ENCODE data around the gene CHID1. TPM values are rescaled to one million over a fixed set of nuclear protein-coding genes. Genes with fewer than 3 reads are reported as not detected.

The CHID1 gene
- polyA plus RNA-seq, 1 donor from 2014 or later, result 47.5 TPM

- no peaks in the 10 kb centered on the region for H3K9me3 Mint-ChIP-seq
- no peak overlapping the region for H3K4me3 Mint-ChIP-seq
- H3K27ac Mint-ChIP-seq, result peak overlapping the region in 1 of 3 donors; percentile 43
- H3K27me3 Mint-ChIP-seq, result no peaks in the 10 kb centered on the region
- H3K4me1 Mint-ChIP-seq, result peaks cover 0 to 2% (median 0%) of the 10 kb centered on the region in 3 donors
- H3K36me3 Mint-ChIP-seq, result peaks cover 2% of the 10 kb centered on the region
Measured at GRCh38 chr11:890794-891540, 19.6 kb downstream of the CHID1 start.

GRCh38 chr11:889687-890475 lies 20.7 kb downstream of the CHID1 start:
- H3K9me3 Mint-ChIP-seq, result no peaks in the 10 kb centered on the region
- no peak overlapping the region for H3K27ac Mint-ChIP-seq

GRCh38 chr11:889257-889656 lies 21.4 kb downstream of the CHID1 start:
- no peaks in the 10 kb centered on the region for H3K9me3 Mint-ChIP-seq
- H3K36me3 Mint-ChIP-seq, result peaks cover 5% of the 10 kb centered on the region
- no peaks in the 10 kb centered on the region for H3K27me3 Mint-ChIP-seq
- H3K4me3 Mint-ChIP-seq, result no peak overlapping the region
- no peak overlapping the region for H3K27ac Mint-ChIP-seq
- peaks cover 0 to 2% (median 0%) of the 10 kb centered on the region in 3 donors for H3K4me1 Mint-ChIP-seq

More at GRCh38 chr11:889687-890475, 20.7 kb downstream of the CHID1 start:
- Mint-ChIP-seq H3K4me1 (peaks cover 0 to 2% (median 0%) of the 10 kb centered on the region in 3 donors), H3K36me3 (peaks cover 5% of the 10 kb centered on the region), H3K27me3 (no peaks in the 10 kb centered on the region), H3K4me3 (peak overlapping the region in 1 of 4 donors; percentile 7)

GRCh38 chr11:888310-889212 lies 22.0 kb downstream of the CHID1 start:
- Mint-ChIP-seq H3K4me3 (no peak overlapping the region), H3K27ac (no peak overlapping the region), H3K36me3 (peaks cover 5% of the 10 kb centered on the region), H3K27me3 (no peaks in the 10 kb centered on the region), H3K4me1 (peaks cover 0 to 2% (median 0%) of the 10 kb centered on the region in 3 donors), H3K9me3 (no peaks in the 10 kb centered on the region)

- H3K27ac Mint-ChIP-seq, result no peak overlapping the region
Measured at GRCh38 chr11:887589-887988, 23.0 kb downstream of the CHID1 start.

GRCh38 chr11:886568-886967 lies 24.0 kb downstream of the CHID1 start:
- no peaks in the 10 kb centered on the region for H3K27me3 Mint-ChIP-seq

More at GRCh38 chr11:887589-887988, 23.0 kb downstream of the CHID1 start:
- H3K4me3 Mint-ChIP-seq, result no peak overlapping the region
- peaks cover 5% of the 10 kb centered on the region for H3K36me3 Mint-ChIP-seq
- H3K27me3 Mint-ChIP-seq, result no peaks in the 10 kb centered on the region
- peaks cover 0 to 2% (median 0%) of the 10 kb centered on the region in 3 donors for H3K4me1 Mint-ChIP-seq
- H3K9me3 Mint-ChIP-seq, result no peaks in the 10 kb centered on the region

GRCh38 chr11:884578-885070 lies 26.0 kb downstream of the CHID1 start:
- peaks cover 0 to 2% (median 0%) of the 10 kb centered on the region in 3 donors for H3K4me1 Mint-ChIP-seq
- no peak overlapping the region for H3K4me3 Mint-ChIP-seq
- no peaks in the 10 kb centered on the region for H3K9me3 Mint-ChIP-seq
- peaks cover 5% of the 10 kb centered on the region for H3K36me3 Mint-ChIP-seq
- H3K27ac Mint-ChIP-seq, result no peak overlapping the region
- no peaks in the 10 kb centered on the region for H3K27me3 Mint-ChIP-seq

More at GRCh38 chr11:886568-886967, 24.0 kb downstream of the CHID1 start:
- Mint-ChIP-seq H3K4me3 (no peak overlapping the region), H3K9me3 (no peaks in the 10 kb centered on the region), H3K4me1 (peaks cover 0 to 2% (median 0%) of the 10 kb centered on the region in 3 donors), H3K27ac (peak overlapping the region in 1 of 3 donors; percentile 48), H3K36me3 (peaks cover 5% of the 10 kb centered on the region)

GRCh38 chr11:883527-883926 lies 27.1 kb downstream of the CHID1 start:
- H3K4me3 Mint-ChIP-seq, result no peak overlapping the region

GRCh38 chr11:882596-882995 lies 28.0 kb downstream of the CHID1 start:
- H3K27ac Mint-ChIP-seq, result no peak overlapping the region
- H3K27me3 Mint-ChIP-seq, result no peaks in the 10 kb centered on the region
- H3K4me1 Mint-ChIP-seq, result peaks cover 0 to under 1% (median 0%) of the 10 kb centered on the region in 3 donors
- no peaks in the 10 kb centered on the region for H3K9me3 Mint-ChIP-seq
- H3K36me3 Mint-ChIP-seq, result peaks cover 3% of the 10 kb centered on the region
- no peak overlapping the region for H3K4me3 Mint-ChIP-seq

More at GRCh38 chr11:883527-883926, 27.1 kb downstream of the CHID1 start:
- H3K4me1 Mint-ChIP-seq, result peaks cover 0 to 2% (median 0%) of the 10 kb centered on the region in 3 donors
- H3K27ac Mint-ChIP-seq, result no peak overlapping the region
- no peaks in the 10 kb centered on the region for H3K27me3 Mint-ChIP-seq
- no peaks in the 10 kb centered on the region for H3K9me3 Mint-ChIP-seq
- peaks cover 3% of the 10 kb centered on the region for H3K36me3 Mint-ChIP-seq

- Mint-ChIP-seq H3K27me3 (no peaks in the 10 kb centered on the region), H3K27ac (no peak overlapping the region), H3K9me3 (no peaks in the 10 kb centered on the region), H3K4me1 (no peaks in the 10 kb centered on the region), H3K36me3 (peaks cover 4% of the 10 kb centered on the region), H3K4me3 (no peak overlapping the region)
Measured at GRCh38 chr11:880447-880846, 30.2 kb downstream of the CHID1 start.

GRCh38 chr11:877565-877964 lies 33.0 kb downstream of the CHID1 start:
- Mint-ChIP-seq H3K27ac (no peak overlapping the region), H3K36me3 (peaks cover 5% of the 10 kb centered on the region), H3K4me3 (no peak overlapping the region), H3K9me3 (no peaks in the 10 kb centered on the region), H3K27me3 (no peaks in the 10 kb centered on the region), H3K4me1 (peaks cover 0 to 2% (median 0%) of the 10 kb centered on the region in 3 donors)

- Mint-ChIP-seq H3K36me3 (peaks cover 5% of the 10 kb centered on the region), H3K9me3 (no peaks in the 10 kb centered on the region), H3K4me1 (peaks cover 0 to 2% (median 0%) of the 10 kb centered on the region in 3 donors), H3K27me3 (no peaks in the 10 kb centered on the region), H3K27ac (no peak overlapping the region), H3K4me3 (no peak overlapping the region)
Measured at GRCh38 chr11:876545-876944, 34.1 kb downstream of the CHID1 start.

- Mint-ChIP-seq H3K27me3 (no peaks in the 10 kb centered on the region), H3K27ac (peak overlapping the region in 2 of 3 donors; percentile 33 to 46), H3K36me3 (peaks cover 5% of the 10 kb centered on the region), H3K9me3 (no peaks in the 10 kb centered on the region), H3K4me3 (no peak overlapping the region), H3K4me1 (peaks cover 0 to 2% (median 0%) of the 10 kb centered on the region in 3 donors)
Measured at GRCh38 chr11:875769-876301, 34.8 kb downstream of the CHID1 start.

GRCh38 chr11:875203-875602 lies 35.4 kb downstream of the CHID1 start:
- Mint-ChIP-seq H3K27me3 (no peaks in the 10 kb centered on the region), H3K27ac (no peak overlapping the region), H3K36me3 (peaks cover 5% of the 10 kb centered on the region), H3K9me3 (no peaks in the 10 kb centered on the region), H3K4me1 (peaks cover 0 to 2% (median 0%) of the 10 kb centered on the region in 3 donors), H3K4me3 (no peak overlapping the region)
